ENCODE data around the gene CD300A. TPM values are rescaled to one million over a fixed set of nuclear protein-coding genes. Genes with fewer than 3 reads are reported as not detected.
A peak's percentile ranks its signal among the peaks of the same experiment; 100 is the strongest.
"Not testable (repeated sequence)": the region's sequence is repeated elsewhere in the genome, so short reads cannot be mapped to it uniquely, and the experiment has no call there.

Gene CD300A
- total RNA-seq, 1 donor from 2014 or later, result 3.9 TPM

GRCh38 chr17:74491626-74492025 is 25.2 kb downstream of the CD300A start:
- Mint-ChIP-seq H3K9me3 (ENCODE audit: low read depth) (peaks cover 10% of the 10 kb centered on the region), H3K36me3 (ENCODE audit: insufficient read depth) (no peaks in the 10 kb centered on the region)

GRCh38 chr17:74493331-74493833 is 26.9 kb downstream of the CD300A start:
- peak; percentile 72 for DNase-seq (ENCODE audit: low spot score, unreplicated experiment)
- Mint-ChIP-seq H3K27ac (peak overlapping the region; percentile 90), H3K4me3 (ENCODE audit: low read depth) (no peak overlapping the region), H3K4me1 (ENCODE audit: low read depth) (peaks cover 12% of the 10 kb centered on the region), H3K9me3 (ENCODE audit: low read depth) (peaks cover 6% of the 10 kb centered on the region), H3K27me3 (no peaks in the 10 kb centered on the region), H3K36me3 (ENCODE audit: insufficient read depth) (no peaks in the 10 kb centered on the region)
- peak; percentile 88 for TF ChIP-seq CTCF (IDR thresholded peaks at IDR 0.05; ENCODE audit: unreplicated experiment)

More at GRCh38 chr17:74491626-74492025, 25.2 kb downstream of the CD300A start:
- Mint-ChIP-seq H3K4me3 (ENCODE audit: low read depth) (no peak overlapping the region), H3K27ac (no peak overlapping the region), H3K4me1 (ENCODE audit: low read depth) (peaks cover 12% of the 10 kb centered on the region), H3K27me3 (no peaks in the 10 kb centered on the region)
- DNase-seq (ENCODE audit: low spot score, unreplicated experiment), result no peak
- no peak for TF ChIP-seq CTCF (IDR thresholded peaks at IDR 0.05; ENCODE audit: unreplicated experiment)

GRCh38 chr17:74497471-74497870 is 31.0 kb downstream of the CD300A start:
- no peak for DNase-seq (ENCODE audit: low spot score, unreplicated experiment)
- Mint-ChIP-seq H3K27me3 (no peaks in the 10 kb centered on the region), H3K4me3 (ENCODE audit: low read depth) (no peak overlapping the region), H3K27ac (no peak overlapping the region), H3K36me3 (ENCODE audit: insufficient read depth) (no peaks in the 10 kb centered on the region), H3K9me3 (ENCODE audit: low read depth) (no peaks in the 10 kb centered on the region), H3K4me1 (ENCODE audit: low read depth) (peaks cover 12% of the 10 kb centered on the region)
- no peak for TF ChIP-seq CTCF (IDR thresholded peaks at IDR 0.05; ENCODE audit: unreplicated experiment)

GRCh38 chr17:74499992-74500391 is 33.6 kb downstream of the CD300A start:
- H3K4me1 Mint-ChIP-seq (ENCODE audit: low read depth), result peaks cover 1% of the 10 kb centered on the region
- no peaks in the 10 kb centered on the region for H3K27me3 Mint-ChIP-seq
- no peak for DNase-seq (ENCODE audit: low spot score, unreplicated experiment)
- no peaks in the 10 kb centered on the region for H3K9me3 Mint-ChIP-seq (ENCODE audit: low read depth)
- H3K4me3 Mint-ChIP-seq (ENCODE audit: low read depth), result no peak overlapping the region
- H3K36me3 Mint-ChIP-seq (ENCODE audit: insufficient read depth), result no peaks in the 10 kb centered on the region
- H3K27ac Mint-ChIP-seq, result no peak overlapping the region
- no peak for TF ChIP-seq CTCF (IDR thresholded peaks at IDR 0.05; ENCODE audit: unreplicated experiment)

GRCh38 chr17:74502861-74503260 is 36.4 kb downstream of the CD300A start:
- H3K4me1 Mint-ChIP-seq (ENCODE audit: low read depth), result no peaks in the 10 kb centered on the region
- DNase-seq (ENCODE audit: low spot score, unreplicated experiment), result no peak
- TF ChIP-seq CTCF (IDR thresholded peaks at IDR 0.05; ENCODE audit: unreplicated experiment), result no peak
- no peaks in the 10 kb centered on the region for H3K27me3 Mint-ChIP-seq
- no peak overlapping the region for H3K27ac Mint-ChIP-seq
- H3K4me3 Mint-ChIP-seq (ENCODE audit: low read depth), result no peak overlapping the region
- H3K9me3 Mint-ChIP-seq (ENCODE audit: low read depth), result no peaks in the 10 kb centered on the region
- H3K36me3 Mint-ChIP-seq (ENCODE audit: insufficient read depth), result no peaks in the 10 kb centered on the region

GRCh38 chr17:74503949-74504348 is 37.5 kb downstream of the CD300A start:
- not testable (repeated sequence) for H3K27me3 Mint-ChIP-seq; H3K4me3 Mint-ChIP-seq (ENCODE audit: low read depth); H3K27ac Mint-ChIP-seq; DNase-seq (ENCODE audit: low spot score, unreplicated experiment); H3K9me3 Mint-ChIP-seq (ENCODE audit: low read depth); H3K36me3 Mint-ChIP-seq (ENCODE audit: insufficient read depth); H3K4me1 Mint-ChIP-seq (ENCODE audit: low read depth)

All from progenitor cell of endocrine pancreas (in vitro differentiated cells).